GM12865 (cell line): ENCODE results near the gene CDC27.

Experiments used
- DNase-seq: peaks from one replicate; pipeline ENCODE4 v3.0.0; 2010; ENCODE audit warnings: low read depth
- H3K4me3 ChIP-seq: 2 replicates; pipeline ENCODE4 v1.5.1; 2011; ENCODE audit warnings: mild to moderate bottlenecking, low read depth, low read length, control low read depth
- CTCF ChIP-seq: IDR thresholded peaks from 2 replicates; pipeline ENCODE4 v1.5.1; 2011; ENCODE audit warnings: low read length, control low read depth, low read depth, inconsistent platforms; ENCODE audit not compliant: insufficient read depth; ENCODE audit errors: missing control alignments

The CDC27 gene

DNA sequence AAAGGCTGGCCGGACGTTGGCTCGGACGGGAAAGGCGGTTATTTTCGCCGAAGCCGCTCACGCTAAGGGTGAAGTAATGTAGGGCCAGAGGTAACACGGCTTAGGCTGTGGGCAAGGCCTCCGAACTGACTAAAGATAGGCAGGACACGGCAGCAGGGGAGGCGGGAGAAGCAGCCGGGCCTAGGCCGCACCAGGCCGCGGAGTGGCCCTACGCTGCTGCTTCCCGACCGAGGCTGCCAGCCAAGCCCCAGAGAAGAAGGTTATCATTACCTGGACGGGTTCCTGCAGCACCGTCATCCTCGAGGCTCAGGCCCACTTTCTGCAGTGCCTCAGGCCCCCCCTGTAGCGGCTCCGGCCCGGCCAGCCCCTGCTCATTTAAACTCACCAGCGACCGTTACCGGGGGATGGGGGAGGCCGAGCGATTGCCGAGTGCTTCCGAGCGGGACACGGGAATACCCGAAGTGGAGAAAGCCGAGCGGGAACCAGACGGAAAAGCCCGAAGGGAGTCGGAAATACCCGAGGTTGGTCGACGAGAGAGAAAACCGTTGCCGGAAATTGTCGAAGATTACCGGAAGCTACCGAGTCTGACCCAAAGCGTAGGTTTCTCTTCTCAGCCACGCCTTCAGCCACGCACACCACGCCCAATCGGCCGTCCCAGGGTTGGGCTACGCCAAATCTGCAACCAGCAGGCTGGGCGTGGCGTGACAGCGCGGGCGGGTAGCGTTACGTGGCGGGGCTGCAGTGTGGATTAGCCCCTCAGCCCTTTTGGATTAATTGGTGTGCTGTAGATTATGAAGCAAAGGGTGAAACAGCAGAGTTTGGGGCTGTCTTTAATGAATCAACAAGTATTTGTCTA lies at the start of gene CDC27:
Gene CDC27 (minus strand): TSS at position 420 of the 856 bp plus-strand sequence. CDS start 123 bp downstream, at position 297.
- H3K4me3 ChIP-seq = peak within 1 kb of the TSS; percentile 96
- peak; percentile 99 for DNase-seq
- TF ChIP-seq CTCF = no peak

- H3K4me3 ChIP-seq = no peak overlapping the region
- no peak for TF ChIP-seq CTCF
Measured at GRCh38 chr17:47238321-47239010, 49.4 kb upstream of the CDC27 start.

DNA sequence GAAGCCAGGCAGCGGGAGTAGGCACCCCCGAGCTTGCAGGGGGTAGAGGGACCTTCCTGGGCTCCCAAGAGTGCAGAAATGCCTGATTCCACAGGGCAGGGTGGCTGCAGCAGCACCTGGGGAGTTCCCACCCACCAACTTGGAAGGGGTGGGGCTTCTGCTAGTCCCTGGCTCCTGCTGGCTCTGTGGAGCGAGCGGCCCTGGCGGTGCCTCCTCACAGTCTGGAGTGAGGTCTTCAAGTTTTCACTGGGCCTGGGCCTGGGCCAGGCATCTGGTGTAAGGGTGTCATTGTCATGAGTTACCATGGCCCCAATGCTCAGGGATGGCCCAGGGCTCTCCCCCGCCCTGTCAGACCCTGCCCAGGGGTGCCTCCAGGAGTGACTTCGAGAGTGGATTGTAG lies 48.7 kb upstream of the CDC27 start:
- DNase-seq = no peak
- no peak for TF ChIP-seq CTCF
- no peak overlapping the region for H3K4me3 ChIP-seq

More at GRCh38 chr17:47238321-47239010, 49.4 kb upstream of the CDC27 start:
- DNase-seq = no peak

- H3K4me3 ChIP-seq = no peak overlapping the region
- TF ChIP-seq CTCF = no peak
- no peak for DNase-seq
Measured at GRCh38 chr17:47235923-47236322, 46.8 kb upstream of the CDC27 start.

DNA sequence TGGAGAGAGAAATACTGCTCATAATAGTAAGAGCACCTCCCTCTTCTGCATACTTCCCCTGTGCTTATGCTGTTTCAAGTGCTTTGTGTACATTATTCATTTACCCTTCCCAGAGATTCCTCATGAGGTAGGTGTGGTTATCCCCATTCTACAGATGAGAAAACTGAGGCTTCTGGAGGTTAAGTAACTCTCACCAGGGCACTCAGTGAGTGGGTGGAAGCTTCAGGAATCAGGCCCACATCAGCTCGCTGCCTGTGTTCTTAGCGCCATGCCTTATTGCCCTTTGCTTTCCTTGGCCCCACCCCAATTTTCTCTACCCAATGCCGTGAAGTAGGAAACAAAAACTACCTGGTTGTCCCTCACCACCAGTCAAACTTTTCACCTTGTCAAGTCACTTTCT lies 46.4 kb upstream of the CDC27 start:
- H3K4me3 ChIP-seq = no peak overlapping the region
- DNase-seq = no peak
- TF ChIP-seq CTCF = no peak

GRCh38 chr17:47232465-47232864 lies 43.4 kb upstream of the CDC27 start:
- no peak for TF ChIP-seq CTCF

More at GRCh38 chr17:47232465-47232864, 43.4 kb upstream of the CDC27 start:
- DNase-seq = no peak
- H3K4me3 ChIP-seq = no peak overlapping the region
